ENCODE measurements around the gene DLG2. TPM values are rescaled to one million over a fixed set of nuclear protein-coding genes. Genes with fewer than 3 reads are reported as not detected.

DLG2 gene
- total and polyA plus RNA-seq, 2 of the 4 experiments (the other 2 are of a cell fraction): 0.31 to 0.36 TPM

DNA sequence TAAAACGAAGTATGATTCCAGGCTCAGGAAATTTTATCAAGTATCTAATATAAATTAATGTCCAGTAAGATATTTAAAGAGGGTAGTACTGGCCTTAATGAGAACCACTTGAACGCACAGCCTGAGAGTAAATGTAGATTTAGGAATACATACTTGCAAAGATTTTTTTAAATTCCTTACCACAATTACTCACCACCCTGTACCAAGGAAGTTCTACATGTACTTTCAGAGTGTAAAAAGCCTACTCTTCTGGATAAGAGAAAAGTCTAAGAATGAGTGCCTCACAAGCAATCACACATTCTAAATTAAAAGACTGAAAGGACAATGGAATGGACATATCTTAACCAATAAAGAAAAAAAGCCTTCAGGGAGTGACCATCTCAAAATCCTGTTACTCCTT lies 697.4 kb downstream of the DLG2 start:
- no TSS peak for BruUV-seq (replicated peaks)
- H4K5ac ChIP-seq (ENCODE audit: low read depth, low read length): no peak overlapping the region
- no peaks in the 10 kb centered on the region for H3K9me3 ChIP-seq (ENCODE audit: control insufficient read depth, insufficient read depth, low read length)
- H3K9me1 ChIP-seq (ENCODE audit: insufficient read depth, low read length): no peaks in the 10 kb centered on the region
- H2BK5ac ChIP-seq (ENCODE audit: low read depth, low read length, poor library complexity, severe bottlenecking): no peak overlapping the region
- H4K20me1 ChIP-seq (ENCODE audit: insufficient read depth, low read length): no peaks in the 10 kb centered on the region
- no peak overlapping the region for H4K91ac ChIP-seq (ENCODE audit: insufficient read depth, low read depth, low read length)
- no peaks in the 10 kb centered on the region for H3K4me1 ChIP-seq (ENCODE audit: control insufficient read depth, insufficient read depth, low read length)
- TF ChIP-seq MAFK (IDR thresholded peaks at IDR 0.05; ENCODE audit: low read depth, low read length) (no peak), RFX5 (IDR thresholded peaks at IDR 0.05; ENCODE audit: low read depth, low read length) (no peak), RCOR1 (IDR thresholded peaks at IDR 0.05; ENCODE audit: insufficient replicate concordance, low read length) (no peak), FOS (IDR thresholded peaks at IDR 0.05; ENCODE audit: low read depth, low read length) (no peak), SMC3 (IDR thresholded peaks at IDR 0.05; ENCODE audit: low read depth, low read length) (no peak), USF2 (IDR thresholded peaks at IDR 0.05; ENCODE audit: low read depth, low read length) (no peak), CEBPB (IDR thresholded peaks at IDR 0.05; ENCODE audit: low read depth, low read length) (no peak), BHLHE40 (IDR thresholded peaks at IDR 0.05; ENCODE audit: low read depth, low read length) (no peak), POLR2A (IDR thresholded peaks at IDR 0.05; ENCODE audit: low read depth, low read length) (no peak), MXI1 (IDR thresholded peaks at IDR 0.05; ENCODE audit: borderline replicate concordance, low read depth, low read length) (no peak), MAZ (IDR thresholded peaks at IDR 0.05; ENCODE audit: borderline replicate concordance, low read depth, low read length) (no peak), RAD21 (IDR thresholded peaks at IDR 0.05; ENCODE audit: low read length) (no peak), NFE2L2 (IDR thresholded peaks at IDR 0.05; ENCODE audit: low read depth, low read length) (no peak)
- TF ChIP-seq, protein P1, sequence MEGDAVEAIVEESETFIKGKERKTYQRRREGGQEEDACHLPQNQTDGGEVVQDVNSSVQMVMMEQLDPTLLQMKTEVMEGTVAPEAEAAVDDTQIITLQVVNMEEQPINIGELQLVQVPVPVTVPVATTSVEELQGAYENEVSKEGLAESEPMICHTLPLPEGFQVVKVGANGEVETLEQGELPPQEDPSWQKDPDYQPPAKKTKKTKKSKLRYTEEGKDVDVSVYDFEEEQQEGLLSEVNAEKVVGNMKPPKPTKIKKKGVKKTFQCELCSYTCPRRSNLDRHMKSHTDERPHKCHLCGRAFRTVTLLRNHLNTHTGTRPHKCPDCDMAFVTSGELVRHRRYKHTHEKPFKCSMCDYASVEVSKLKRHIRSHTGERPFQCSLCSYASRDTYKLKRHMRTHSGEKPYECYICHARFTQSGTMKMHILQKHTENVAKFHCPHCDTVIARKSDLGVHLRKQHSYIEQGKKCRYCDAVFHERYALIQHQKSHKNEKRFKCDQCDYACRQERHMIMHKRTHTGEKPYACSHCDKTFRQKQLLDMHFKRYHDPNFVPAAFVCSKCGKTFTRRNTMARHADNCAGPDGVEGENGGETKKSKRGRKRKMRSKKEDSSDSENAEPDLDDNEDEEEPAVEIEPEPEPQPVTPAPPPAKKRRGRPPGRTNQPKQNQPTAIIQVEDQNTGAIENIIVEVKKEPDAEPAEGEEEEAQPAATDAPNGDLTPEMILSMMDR (conservative IDR thresholded peaks at IDR 0.05; ENCODE audit: low read depth, low read length): no peak
- H3K56ac ChIP-seq (ENCODE audit: extremely low read depth, insufficient read depth, low read length): no peak overlapping the region
- no peak overlapping the region for H2AK5ac ChIP-seq (ENCODE audit: low read depth, low read length)
- H2AK9ac ChIP-seq (replicated peaks; ENCODE audit: low read depth, low read length, poor library complexity): no peak overlapping the region
- intact Hi-C loops (cut with micrococcal nuclease): no loop called here
- no peak overlapping the region for H2BK15ac ChIP-seq (ENCODE audit: low read depth, low read length)
- no peak overlapping the region for H2AFZ ChIP-seq (replicated peaks; ENCODE audit: low read length, poor library complexity)
- no peak overlapping the region for H3K14ac ChIP-seq (replicated peaks; ENCODE audit: low read depth, low read length)
- dilution Hi-C loops (cut with HindIII; ENCODE audit: low sequenced_read_pairs, unreplicated experiment): no loop called here
- WGBS, 2 experiments (ENCODE audit: extremely low coverage in 2 of 2, insufficient read length in 1 of 2): no CpG with 5 or more reads among the region's 2 CpGs
- H3K9ac ChIP-seq (ENCODE audit: low read depth, low read length): no peak overlapping the region
- H3K79me1 ChIP-seq (ENCODE audit: low read depth in 1 of 2, low read length in 2 of 2): no peaks in the 10 kb centered on the region
- no peaks in the 10 kb centered on the region for H3K36me3 ChIP-seq (ENCODE audit: control insufficient read depth, insufficient read depth, low read length)
- no peak for DNase-seq
- CTCF ChIA-PET: interaction anchor here (1.5 kb wide), 1 partner anchor 10 kb away, joined by 3 read pairs; no protein-coding TSS in a partner anchor
- no peaks in the 10 kb centered on the region for H3K27me3 ChIP-seq (ENCODE audit: control insufficient read depth, insufficient read depth, low read length)
- H4K8ac ChIP-seq (ENCODE audit: low read depth in 2 of 2, low read length in 2 of 2): no peak overlapping the region
- no peak overlapping the region for H3K18ac ChIP-seq (ENCODE audit: low read depth, low read length)
- POLR2A ChIA-PET (ENCODE audit: unreplicated experiment): no interaction called here
- H2BK20ac ChIP-seq (ENCODE audit: low read depth, low read length): no peak overlapping the region
- H2BK120ac ChIP-seq (ENCODE audit: low read depth, low read length): no peak overlapping the region
- no peak overlapping the region for H3K4me2 ChIP-seq (ENCODE audit: low read depth, low read length)
- no peak overlapping the region for H3K27ac ChIP-seq (ENCODE audit: insufficient read depth, low read length)
- H3K4me3 ChIP-seq (ENCODE audit: insufficient read depth, low read depth, low read length): no peak overlapping the region
- in situ Hi-C loops (cut with MboI; ENCODE audit: low sequenced_read_pairs): no loop called here
- no peak for ATAC-seq (ENCODE audit: low read depth)
- no peak overlapping the region for H3K23ac ChIP-seq (ENCODE audit: low read depth, low read length)
- no peak overlapping the region for H3K4ac ChIP-seq (ENCODE audit: low read depth, low read length)

Measured in IMR-90 (cell line).